ENCODE data around the gene GSDMA.
A peak's percentile ranks its signal among the peaks of the same experiment; 100 is the strongest.
"Not testable (repeated sequence)": the region's sequence is repeated elsewhere in the genome, so short reads cannot be mapped to it uniquely, and the experiment has no call there.

Gene GSDMA

DNA sequence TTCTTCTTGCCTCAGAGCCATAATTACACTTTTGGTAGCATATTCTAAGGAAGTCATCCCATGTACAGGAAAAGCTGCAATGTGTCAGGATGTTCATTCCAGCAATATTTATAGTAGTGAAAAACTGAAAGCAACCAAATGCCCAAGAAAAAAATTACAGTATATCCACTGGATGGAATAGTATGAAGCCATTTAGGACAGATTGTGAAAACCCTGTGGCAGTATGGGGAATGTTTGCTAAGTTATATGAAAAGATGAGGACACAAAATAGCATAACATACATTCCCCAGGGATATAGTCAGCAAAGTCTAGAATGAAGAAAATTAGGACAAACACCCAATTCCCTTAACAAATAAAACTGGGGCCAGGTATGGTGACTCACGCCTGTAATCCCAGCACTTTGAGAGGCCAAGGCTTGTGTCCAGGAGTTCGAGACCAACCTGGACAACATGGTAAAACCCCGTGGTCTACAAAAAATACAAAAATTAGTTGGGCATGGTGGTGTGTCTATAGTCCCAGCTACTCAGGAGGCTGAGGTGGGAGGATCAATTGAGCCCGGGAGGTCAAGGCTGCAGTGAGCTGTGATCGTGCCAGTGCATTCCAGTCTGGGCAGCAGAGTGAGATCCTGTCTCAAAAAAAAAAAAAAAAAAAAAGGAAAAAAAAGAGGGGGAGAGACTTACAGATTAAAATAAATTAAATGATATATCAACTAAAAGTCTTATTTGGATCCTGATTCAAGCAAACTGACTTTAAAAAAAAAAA is 33.0 kb upstream of the GSDMA start:
- no peak for DNase-seq

DNA sequence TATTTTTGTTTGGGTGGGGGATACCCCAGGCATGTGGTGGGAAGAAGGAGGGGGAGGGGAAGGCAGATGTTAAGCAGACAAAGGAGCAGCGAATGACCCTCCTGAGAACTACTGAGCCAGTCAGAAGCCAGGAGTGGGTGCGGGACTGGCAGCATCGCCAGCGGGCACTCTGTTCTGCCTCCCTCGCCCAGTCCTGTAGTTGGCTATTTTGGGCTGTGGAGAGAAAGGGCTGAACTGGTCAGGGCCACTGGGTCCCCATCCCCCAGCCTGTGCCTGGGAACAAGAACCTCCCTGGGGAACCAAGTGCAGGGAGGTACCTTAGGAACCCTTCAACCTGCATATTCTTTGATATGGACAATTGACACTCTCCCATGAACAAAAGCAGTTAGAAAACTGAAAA is 28.9 kb upstream of the GSDMA start:
- no peak for DNase-seq

GRCh38 chr17:39934324-39934723 is 28.5 kb upstream of the GSDMA start:
- no peak for DNase-seq

- DNase-seq = no peak
Observed at GRCh38 chr17:39935909-39936308, 26.9 kb upstream of the GSDMA start.

GRCh38 chr17:39937447-39937846 is 25.4 kb upstream of the GSDMA start:
- no peak for DNase-seq

DNA sequence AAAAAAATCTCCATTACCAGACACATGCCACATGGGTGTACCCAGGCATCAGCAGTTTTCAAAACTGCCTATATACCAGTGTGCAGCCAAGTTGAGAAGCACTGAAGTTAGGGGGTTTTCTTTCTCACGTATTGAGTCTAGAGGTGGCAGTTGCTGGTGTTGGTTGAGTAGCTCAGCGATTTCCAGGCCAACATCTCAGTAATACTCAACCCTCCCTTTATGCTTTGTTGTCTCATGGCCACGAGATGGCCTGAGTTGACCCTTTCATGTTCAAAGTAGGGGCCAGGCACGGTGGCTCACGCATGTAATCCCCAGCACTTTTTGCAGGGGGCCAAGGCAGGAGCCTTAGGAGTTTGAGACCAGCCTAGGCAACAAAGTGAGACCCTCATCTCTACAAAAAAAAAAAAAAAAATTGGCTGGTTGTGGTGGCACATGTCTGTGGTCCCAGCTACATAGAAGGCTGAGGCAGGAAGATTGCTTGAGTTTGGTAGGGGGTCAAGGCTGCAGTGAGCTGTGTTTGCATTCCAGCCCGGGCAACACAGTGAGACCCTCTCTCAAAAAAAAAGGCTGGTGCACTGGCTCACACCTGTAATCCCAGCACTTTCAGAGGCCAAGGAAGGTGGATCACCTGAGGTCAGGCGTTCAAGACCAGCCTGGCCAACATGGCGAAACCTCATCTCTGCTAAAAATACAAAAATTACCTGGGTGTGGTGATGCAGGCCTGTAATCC is 24.5 kb upstream of the GSDMA start:
- DNase-seq = no peak

- DNase-seq = no peak
Observed at GRCh38 chr17:39939106-39939505, 23.7 kb upstream of the GSDMA start.

DNA sequence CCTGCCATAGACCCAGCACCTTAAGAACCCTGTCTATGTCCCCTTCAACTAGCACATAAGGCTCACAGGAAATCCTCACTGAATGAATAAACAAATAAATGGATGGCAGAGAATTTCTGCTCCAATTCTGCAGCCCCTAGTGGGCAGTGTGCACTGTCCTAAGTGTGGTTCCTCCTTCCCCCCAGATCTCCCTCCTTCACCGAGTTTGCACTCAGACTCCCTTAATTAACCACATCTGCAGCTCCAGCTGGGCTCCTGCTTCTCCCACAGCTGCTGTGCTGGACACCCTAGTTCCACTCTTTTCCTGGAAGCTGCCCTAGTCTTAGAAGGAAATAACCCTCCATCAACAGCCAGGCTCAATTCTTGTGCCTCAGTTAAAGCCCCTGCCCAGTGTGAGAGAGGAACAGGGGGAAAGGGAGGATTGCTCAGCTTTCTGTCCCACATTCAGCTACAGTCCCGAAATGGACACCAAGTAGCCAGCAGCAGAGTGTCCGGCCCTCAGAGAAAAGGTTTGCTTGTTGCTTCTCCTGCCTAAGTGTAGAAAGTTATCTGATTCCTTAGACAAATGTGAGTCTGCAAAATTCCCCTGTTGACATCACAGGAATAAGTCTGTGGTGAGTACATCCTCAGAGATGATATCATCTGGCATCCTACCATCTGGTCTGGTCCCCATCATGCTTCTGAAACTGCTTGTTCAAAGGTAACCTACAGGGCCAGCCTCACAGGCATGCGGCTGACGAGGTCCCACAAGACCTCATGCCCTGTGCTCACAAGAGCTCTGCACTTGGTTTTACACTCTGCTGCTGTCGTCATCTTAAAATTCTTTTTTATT is 23.0 kb upstream of the GSDMA start:
- DNase-seq = peak; percentile 62

DNA sequence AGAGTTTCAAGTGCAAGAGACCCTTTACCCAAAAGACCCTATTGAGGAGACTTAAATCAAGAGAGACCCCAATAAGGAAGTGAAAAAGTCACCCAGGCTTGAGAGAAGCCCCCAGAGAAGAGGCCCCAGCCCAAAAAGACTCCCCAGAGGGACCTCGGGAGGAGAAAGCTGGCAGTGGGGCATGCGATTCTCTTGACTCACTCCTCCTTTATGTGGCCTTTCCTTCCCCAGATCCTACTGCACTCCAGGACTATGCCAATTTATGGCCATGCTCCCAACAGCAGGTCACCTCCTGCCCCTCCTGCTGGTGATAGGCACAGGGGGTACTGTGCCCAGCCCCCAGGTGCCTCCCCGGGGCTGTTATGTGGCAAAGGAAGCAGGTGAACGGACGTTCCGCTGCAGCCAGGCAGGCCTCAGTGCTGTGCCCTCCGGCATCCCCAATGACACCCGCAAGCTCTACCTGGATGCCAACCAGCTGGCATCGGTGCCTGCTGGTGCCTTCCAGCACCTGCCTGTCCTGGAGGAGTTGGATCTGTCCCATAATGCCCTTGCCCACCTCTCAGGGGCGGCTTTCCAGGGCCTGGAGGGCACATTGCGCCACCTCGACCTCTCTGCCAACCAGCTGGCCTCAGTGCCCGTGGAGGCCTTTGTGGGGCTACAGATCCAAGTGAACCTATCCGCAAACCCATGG is 19.0 kb upstream of the GSDMA start:
- DNase-seq = no peak

DNA sequence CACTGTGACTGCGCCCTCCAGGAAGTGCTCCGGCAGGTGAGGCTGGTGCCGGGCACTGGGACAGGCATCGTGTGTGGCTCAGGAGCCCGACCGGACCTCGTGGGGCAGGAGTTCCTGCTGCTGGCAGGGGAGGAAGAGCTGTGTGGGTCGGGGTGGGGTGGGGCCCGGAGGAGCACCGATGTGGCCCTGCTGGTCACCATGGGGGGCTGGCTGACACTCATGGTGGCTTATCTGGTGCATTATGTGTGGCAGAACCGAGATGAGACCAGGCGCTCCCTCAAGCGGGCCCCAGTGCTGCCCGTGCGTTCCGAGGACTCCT is 18.5 kb upstream of the GSDMA start:
- no peak for DNase-seq

GRCh38 chr17:39946551-39947330 is 16.1 kb upstream of the GSDMA start:
- DNase-seq = no peak

DNA sequence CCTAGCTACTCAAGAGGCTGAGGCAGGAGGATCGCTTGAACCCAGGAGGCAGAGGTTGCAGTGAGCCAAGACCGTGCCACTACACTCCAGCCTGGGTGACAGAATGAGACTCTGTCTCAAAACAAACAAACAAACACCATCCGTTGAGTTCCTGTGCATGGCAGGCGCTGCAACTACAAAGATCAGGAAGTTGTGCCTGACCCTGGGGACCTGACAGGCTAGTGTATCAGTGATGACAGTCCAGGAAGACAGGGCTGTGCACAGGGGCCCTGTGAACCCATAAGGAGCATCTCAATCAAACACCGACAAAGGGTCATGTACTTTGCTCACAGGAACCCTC is 14.3 kb upstream of the GSDMA start:
- not testable (repeated sequence) for DNase-seq

- DNase-seq = no peak
Observed at GRCh38 chr17:39949028-39949427, 13.8 kb upstream of the GSDMA start.

GRCh38 chr17:39950871-39951348 is 11.9 kb upstream of the GSDMA start:
- DNase-seq = peak; percentile 29

GRCh38 chr17:39951924-39952679 is 10.7 kb upstream of the GSDMA start:
- no peak for DNase-seq

- peak; percentile 82 for DNase-seq
Observed at GRCh38 chr17:39952680-39953470, 9.9 kb upstream of the GSDMA start.

- no peak for DNase-seq
Observed at GRCh38 chr17:39953471-39953888, 9.3 kb upstream of the GSDMA start.

GRCh38 chr17:39954876-39955275 is 7.9 kb upstream of the GSDMA start:
- DNase-seq = no peak

GRCh38 chr17:39955726-39956225 is 7.0 kb upstream of the GSDMA start:
- DNase-seq = no peak

- DNase-seq = no peak
Observed at GRCh38 chr17:39960524-39961041, 2.2 kb upstream of the GSDMA start.
